ENCODE data around the gene CCSER1.

GRCh38 chr4:90543419-90544170, 416.4 kb downstream of the CCSER1 start:
- no peak for TF ChIP-seq POLR2A (IDR thresholded peaks at IDR 0.05; ENCODE audit: low read depth, low read length)
- TF ChIP-seq POLR2AphosphoS5 (IDR thresholded peaks at IDR 0.05; ENCODE audit: low read depth, low read length), result no peak
